NCI-H187 (cell line): ENCODE data around the gene TUBB.
A peak's percentile ranks its signal among the peaks of the same experiment; 100 is the strongest.

Source experiments
- DNase-seq, 2 experiments: peaks; one replicate each; lab custom pipeline; 2025; lab: John Stamatoyannopoulos, UW

TUBB gene

DNA sequence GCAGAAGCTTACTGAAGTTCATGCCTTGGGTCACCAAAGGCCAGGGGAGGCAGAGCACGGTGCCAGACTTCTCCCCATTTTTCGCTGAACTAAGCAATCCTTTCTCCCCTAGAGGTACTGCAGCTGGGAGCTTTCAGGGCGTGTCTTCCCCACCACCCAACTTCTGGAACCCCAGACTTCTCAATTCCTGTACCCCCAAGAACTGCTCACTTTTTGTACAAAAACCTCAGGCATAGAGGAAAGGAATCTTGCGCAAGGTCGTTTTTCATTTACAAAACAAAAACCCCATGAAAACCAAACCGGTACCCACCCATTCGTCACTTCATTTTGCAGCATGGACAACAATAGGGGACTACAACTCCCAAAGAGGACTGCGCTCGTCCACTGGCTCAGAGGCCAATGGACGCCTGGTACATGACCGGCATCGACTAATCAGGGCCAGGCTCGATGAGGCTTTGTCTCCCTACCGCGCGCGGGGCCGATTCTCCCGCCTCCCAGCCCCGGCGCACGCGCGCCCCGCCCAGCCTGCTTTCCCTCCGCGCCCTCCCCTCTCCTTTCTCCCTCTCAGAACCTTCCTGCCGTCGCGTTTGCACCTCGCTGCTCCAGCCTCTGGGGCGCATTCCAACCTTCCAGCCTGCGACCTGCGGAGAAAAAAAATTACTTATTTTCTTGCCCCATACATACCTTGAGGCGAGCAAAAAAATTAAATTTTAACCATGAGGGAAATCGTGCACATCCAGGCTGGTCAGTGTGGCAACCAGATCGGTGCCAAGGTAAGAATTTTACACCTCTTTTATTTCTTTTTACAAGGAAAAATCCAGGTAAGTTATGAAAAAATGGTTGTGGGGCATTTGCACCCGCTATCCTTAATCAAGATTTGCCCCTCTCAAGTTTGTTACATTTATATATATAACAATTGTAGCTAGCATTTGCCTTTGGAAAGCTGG lies at the start of gene TUBB:
TSS of gene TUBB (plus strand) at position 562 of the 947 bp plus-strand sequence. CDS start at position 717, 155 bp downstream.
- DNase-seq, result peak; percentile 89 to 91

DNA sequence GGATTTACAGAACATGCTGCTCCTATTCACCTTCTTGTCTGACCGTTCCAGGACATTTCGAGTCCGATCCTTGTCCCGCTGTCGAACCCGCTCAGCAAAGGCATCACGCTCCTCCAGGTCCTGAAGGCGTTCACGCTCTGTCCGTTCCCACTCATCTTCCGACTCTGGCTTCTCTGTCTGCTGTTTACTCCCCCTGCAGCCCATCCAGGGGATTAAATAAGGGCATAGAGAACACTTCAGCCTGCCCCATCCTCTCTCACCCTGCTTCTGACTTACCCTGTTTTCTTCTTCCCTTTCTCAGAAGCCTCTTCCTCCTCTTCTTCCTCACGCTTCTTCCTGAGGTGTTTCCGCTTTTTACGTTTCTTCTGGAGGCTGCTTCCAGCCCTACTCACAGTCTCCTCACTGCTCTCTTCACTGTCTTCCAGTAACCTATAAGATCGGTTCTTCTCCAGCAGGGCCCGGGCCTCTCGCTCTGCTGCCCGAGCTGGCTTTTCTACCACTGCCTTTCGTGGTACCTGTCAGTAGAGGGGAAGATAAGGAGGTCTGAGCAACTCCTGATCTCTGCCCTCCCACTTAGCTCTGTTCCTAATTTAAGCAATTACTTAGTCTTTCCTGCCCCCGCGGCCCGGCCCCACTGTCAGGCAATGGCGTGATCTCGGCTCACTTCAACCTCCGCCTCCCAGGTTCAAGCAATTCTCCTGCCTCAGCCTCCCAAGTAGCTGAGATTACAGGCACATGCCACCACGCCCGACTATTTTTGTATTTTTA lies 49.2 kb upstream of the TUBB start:
- DNase-seq, result no peak

DNA sequence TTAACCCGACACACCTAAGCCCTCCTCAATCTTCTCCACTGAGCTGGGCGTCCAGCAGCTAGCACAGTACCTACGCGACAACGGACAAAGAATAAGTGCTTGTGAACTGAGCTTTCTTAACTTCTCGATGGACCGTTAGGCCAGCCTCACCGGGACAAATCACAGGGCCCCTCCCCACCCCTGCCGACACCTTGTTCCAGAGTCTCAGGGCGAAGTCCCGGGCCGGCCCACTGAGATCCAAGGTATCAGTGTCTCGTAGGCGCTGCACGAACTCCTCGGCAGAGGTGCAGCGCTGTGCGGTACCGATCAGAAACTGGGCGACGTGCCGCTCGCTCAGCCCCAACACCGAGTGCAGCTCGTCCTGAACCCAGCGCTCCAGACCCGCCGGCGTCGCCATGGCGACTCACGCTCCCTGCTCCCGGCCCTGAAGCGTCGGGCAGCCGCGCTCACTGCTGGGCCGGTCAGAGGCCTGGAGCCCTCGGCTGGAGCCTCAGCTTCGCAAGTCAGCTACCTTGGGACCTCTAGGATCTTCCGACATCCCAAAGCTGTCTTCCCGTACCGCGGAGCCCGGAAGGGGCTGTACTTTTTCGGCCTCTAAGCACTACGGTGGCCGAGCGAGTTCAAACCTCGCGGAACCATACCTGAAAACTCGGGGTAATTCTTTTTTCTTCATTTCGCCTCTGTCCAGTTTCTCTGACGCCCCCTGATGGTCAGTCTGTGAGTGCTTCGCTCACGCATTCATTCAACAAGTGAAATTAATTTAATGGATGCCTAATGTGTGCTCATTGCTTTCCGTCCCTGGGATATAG lies 47.5 kb upstream of the TUBB start, which contains the start of gene DHX16:
TSS of gene DHX16 (minus strand) at position 562 of the 809 bp plus-strand sequence. CDS start at position 397, 165 bp downstream.
- peak; percentile 63 to 79 for DNase-seq

DNA sequence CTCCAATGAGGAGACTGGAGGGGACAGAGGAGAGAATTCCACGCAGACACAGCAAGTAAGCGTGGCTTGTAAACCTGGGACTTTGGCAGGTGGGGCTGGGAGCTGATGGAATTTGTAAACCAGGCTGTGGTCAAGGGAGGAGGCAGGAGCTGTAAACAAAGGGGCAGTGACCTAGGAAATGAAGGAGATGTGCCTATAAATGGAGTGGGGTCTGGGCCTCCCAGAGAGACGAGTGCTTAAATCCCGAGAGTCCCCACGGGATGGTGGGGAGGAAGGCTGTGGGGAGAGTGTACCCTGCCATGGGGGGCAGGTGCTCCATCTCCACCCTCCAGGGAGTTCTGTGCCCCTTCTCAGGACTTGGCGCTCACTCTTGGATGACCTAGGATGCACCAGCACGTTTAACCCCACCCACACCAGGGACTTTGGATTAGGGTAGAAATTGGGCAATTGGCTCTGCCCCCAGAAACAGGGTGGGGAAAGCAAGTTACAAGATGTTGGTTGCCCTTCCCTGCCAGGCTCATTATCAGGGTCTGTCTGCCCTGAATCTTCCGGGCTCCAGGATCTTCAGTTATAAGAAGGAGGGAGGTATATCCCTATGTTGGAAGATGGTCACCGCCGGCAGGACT lies 43.4 kb upstream of the TUBB start:
- DNase-seq, result no peak

DNA sequence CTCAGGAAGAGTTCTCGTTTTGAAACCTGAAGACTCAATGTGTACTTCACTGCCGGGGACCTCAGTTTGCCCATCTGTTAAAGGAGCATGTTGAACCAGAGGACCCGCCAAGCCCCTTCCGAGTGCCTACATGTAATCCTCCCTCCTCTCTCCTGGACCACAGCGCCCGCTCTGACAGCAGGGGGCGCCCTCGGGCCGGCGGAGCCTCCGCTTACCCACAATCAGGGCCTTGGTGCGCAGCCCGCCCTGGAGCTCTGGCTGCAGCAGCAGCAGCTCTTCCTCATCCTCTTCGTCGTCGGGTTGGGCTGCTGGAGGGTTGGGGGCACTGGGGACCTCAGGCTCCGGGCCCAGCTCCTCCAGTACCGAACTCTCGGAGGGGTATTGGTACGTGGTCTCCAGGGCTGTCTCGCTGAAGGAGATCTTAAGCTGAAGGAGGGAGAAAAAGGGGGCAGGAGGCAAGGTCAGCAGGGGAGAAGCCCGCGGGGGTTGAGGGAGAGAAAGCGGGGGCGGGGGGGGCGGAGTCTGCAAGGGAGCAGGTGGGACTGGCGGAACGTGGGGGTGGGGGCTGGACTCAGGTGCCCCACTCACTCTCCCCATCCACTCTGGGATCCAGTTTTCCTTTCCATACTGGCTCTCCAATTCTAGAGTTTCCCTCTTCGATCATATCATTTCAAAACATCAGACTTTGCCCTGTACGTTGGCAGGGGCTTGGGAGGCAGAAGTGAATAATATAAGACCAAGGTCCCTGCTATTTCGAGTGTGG lies 41.0 kb upstream of the TUBB start:
- DNase-seq, result peak; percentile 35 to 37

DNA sequence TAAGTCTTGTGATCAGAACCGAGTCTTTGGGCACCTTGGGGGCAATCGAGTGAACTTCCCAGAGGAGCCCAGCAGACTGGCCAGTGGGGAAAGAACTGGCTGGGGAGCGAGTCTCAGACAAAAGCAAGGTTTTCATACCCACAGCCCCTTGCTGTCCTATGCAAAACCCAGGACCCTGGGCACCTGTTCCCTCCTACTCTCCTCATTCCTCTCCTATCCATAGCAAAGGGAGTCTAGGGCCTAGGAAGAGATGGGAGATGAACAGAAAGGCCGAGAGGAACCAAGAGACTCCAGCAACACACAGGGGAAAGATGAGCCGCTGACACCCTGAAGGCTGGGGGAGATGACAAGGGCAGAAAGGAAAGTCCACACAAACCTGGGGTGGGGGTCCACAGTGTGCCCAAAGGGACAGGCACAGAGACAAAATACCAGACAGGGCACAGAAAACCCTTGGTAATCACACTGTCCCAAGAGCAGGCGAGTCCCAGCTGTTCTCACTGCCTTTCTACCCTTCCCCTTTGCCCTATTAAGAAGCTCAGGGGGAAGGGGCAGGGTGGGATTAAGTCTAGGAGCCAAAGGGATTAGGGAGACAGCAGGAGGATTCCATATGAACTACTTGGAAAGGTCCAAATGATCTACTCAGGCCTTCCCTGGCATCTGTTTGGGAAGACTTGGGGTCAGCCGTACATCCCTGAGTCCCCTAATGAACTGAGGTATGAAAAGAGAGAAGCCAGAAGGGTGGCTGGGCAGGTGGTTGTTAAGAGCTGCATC lies 40.2 kb upstream of the TUBB start:
- DNase-seq, result no peak

DNA sequence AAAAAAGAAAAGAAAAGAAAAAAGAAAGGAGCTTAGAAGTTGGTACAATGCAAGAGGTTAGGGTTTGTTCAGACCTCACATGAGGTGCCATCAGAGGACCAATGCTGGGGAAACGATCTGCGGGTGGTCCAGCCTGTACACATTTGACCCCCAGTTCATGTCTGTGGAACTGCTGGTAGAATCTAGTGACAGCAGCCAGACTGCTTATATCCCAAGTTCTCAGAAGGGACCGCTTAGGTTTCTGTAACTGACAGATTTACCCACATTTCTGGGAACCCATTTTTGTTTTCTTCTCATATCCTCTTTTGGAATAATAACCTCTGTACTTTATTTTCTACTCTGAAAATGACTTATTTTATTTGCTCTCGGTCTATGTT lies 38.4 kb upstream of the TUBB start:
- no peak for DNase-seq

DNA sequence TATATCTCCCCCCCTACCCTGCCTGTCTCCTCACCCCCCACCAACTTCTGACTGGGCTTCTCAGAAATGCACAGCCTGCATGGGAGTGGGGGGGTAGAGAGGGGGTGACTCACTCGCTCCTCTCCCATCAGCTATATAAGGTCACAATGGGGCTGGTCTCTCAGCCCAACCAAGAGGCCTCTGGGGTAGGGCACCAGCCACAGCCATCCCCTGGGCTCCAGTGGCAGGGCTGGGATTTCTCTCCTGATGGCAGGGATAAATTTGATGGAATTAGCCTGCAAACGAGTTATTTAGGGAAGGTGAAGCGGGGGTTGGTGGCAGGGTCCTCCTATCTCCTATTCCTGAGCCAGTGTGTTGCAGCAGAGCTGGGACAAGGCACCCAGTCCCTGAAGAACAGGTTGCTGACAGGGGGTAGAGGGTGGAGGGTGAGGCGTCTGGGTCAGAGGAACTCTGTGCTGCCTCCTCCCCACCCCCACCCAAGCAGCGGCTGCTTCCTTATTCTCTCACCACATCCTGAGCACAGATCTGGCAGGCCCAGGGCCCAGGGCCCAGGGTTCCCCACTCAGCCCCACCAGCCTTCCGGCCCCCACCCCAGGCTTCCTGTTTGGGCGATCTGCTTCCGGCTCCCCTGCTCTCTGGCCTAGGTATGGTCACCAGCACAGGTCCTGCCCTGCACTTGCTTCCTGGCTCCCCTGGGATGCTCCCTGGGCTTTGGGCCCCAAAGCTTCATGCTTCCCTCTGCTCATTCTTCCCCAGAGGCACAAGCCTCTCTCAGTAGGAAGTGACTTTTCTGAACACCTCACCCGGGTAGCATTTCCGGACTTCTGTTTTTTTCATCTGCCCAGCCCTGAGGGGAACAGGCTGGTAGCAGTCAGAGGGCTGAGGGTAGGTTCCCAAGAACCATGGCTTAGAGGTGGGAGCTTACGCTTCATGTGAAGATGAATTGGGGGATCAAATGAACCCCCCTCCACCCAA lies 37.7 kb upstream of the TUBB start:
- no peak for DNase-seq

DNA sequence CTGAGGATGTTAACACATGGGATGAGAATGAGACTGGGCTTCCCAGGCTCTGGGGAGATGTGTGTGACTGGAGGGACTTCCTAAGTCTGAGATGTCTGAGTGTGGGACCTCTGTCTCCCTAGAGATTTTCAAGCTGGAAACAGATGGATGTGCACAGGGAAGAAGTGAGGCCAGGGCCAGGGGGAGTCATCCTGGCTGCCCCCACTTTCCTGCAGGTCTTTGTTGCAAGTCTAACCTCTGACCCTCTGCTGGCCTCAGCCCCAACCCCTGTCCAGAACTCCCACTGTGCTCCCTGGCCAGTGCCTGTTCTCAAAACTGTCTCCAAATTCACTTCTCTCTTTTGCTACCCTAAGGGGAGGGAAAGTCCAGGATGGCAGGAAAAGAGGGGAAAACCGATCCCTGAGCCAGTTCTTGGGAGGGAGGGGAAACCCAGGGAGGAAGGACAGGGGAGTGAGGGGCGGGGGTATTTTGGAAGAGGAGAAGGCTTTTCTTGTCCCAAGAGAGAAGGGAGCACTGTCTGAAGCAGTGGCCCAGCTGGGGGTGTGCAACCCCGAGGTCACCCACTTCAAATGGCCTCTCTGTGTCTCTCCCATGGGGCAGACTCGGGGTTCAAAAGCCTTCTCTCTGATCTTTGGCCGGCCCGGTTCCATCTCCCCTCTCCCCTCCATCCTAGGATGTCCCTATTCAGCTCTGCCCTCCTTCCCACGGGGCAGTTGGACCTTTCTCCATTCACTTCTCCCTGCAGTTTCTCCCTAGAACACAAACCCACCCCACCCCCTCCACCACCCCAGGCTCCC lies 36.8 kb upstream of the TUBB start:
- DNase-seq, result no peak

DNA sequence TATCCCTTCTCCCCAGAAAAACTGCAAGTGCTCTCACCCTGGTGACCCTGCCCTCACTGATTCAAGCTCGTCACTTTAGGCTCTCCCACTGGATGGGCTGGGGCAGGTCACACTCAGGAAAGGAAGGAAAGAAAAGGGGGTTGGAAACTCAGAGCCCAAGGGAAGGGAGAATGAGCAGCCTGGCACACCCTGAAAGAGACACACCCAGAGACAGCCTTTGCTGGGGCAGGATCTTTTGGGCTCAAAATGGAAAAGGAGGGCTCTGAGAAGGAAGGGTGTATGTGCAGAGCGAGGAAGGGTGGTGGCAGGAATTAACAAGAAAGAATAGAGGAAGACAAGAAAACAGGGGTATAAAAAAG lies 36.2 kb upstream of the TUBB start:
- no peak for DNase-seq

DNA sequence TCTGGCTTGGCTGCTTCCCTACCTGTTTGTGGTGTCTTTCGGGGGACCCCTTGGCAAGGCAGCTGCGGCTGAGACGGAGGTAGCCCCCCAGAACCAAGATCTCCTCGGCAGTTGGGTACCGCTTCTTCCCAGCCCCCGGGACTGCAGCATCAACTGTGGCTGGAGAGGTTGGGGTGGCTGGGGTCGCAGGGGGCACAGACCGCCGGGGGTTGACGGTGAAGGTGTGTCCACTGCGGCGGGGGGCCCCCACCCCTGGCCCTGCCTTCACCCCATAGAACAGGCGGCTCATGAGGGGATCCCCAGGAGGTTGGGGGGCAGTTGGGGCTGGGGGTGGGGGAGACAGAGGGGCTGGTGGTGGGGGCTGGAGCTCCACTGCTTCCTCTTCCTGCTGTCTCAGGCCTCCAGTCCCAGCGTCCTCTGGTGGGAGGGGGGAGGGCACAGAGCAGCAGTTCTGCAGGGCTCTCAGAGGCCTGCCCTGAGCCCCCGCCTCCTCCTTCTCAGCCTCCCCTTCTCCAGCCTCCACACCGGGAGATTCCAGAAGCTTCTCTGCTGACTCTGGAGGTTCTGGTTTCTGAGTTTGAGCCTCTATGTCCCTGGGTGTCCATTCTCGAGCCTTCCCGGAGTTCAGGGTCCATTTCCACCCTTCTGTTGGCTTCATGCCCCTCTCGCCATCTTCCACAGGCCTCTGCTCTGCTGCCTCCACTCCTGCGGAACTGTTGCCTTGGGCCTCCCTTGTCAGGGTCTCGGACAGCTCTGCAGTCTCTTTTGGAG lies 35.6 kb upstream of the TUBB start:
- no peak for DNase-seq

DNA sequence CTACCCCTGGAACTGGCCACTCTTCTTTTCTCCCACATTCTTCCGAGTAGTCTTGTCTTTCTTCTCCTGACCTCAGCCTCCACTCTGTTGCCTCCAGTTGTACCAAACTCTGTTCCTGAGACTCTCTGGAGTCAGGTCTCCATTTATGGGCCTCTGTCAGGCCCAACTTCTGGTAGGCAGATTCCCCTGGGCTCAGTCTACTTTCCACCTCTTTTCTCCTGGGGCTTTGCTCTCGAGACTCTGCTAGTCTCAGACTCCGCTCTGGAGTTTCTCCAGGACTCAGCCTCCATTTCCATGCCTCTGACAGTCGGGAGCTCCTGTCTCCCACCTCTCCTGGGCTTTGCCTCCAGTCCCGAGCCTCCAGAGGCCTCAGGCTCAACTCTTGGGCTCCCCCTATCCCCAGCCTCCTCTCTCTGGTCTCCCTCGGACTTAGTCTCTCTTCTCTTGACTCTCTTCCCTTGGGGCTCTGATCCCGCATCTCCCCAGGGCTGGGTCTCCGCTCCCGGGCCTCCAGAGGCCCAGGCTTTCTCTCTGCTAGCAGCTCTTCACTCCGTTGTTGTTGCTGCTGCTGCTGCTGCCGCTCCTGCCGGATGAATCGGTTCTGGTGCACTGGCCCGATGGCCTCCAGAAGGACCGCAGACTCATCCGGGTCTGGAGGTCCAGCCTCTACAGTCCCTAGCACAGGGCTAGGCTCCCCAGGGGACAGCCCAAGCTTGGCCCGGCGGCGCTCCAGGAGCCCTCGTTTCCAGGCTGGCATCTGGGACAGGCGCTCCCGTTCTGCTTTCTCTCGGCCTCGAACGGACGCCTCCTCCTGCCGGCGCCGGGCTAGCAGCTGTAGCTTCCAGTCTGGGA lies 34.8 kb upstream of the TUBB start:
- DNase-seq, result no peak

DNA sequence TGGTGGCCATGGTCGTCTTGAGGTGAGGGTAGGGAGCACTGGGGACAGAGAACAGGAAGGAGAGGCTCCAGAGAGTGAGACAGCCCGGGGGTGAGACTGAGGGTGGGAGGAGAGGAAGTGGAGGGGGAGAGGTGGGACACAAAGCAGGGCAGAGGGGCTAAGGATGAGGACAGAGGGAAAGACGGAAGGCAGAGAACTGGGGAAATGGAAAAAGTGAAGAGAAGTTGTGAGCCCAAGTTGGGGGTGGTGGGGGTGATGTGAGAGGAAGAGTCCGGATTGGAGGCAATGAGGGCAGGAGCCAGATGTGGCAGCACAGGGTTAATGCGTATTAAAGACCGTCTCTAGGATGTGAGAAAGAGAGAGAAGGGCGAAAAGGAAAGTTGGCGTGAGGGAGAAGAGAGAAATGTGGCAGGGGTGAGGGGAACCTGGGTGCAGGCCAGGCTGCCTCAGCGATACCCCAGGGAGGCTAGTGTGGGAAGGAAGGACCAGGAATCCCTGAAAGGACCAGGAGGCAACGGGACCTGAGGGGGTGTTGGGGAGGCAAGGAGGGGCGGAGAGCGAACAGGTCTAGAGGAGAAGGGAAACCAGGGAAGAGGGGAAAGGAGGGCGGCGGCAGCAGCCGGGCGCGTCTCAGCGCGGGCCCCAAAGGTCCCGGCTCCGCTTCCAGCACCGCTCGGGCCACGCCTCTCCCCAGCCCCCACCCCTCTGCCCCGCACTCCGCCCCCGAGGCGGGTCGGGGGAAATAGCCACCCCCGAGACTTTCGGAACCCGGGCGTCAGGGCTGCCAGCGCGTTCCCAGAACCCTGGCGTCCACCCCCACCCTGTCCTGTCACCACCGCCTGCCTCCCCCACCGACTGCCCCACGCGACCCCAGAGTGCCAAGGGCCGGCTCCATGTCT lies 33.9 kb upstream of the TUBB start, which contains the start of gene PPP1R18:
TSS of gene PPP1R18 (minus strand) at position 637 of the 899 bp plus-strand sequence. CDS start at position 10, 627 bp downstream.
- DNase-seq, result peak in 1 of 2 experiments; percentile 23

DNA sequence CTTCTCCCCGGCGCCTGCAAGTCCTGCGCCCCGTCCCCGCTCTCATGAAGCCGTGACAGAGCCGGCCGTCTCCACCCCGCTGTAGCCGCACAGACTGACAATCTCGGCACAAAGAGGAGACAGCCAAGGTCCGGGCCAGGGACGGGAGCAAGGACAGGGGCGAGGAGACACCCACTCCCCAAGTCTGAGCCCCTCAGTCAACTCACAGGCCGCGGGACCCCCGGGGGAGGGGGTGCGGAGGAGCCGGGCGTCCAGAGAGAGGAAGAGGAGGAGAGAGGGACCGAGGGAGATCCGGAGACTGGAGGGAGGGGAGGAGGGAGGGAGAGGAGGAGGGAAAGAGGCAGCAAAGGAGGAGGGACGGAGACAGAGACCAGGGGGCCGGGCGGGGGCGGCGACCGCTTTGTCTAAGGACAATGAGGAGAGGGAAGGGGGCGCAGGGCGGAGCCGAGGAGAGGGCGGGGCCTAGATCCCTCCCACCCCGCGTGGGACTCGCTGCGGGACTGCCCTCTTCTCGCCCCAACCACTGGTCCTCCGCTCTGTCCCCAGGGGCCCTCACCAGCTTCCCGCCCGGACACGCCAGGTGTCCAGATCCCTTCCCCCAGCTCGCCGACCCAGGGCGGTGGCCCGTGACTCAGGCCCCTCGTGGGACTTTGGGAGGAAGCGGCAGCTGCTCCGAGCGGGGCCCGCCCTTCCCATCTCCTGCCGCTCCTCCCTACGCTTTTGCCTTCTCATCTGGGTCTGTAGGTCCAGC lies 33.1 kb upstream of the TUBB start:
- DNase-seq, result peak; percentile 84 to 86
